Nephron progenitor cell (in vitro differentiated cells): Measurements from ENCODE around the gene TBC1D1.

ENCODE experiments used
- DNase-seq: peaks from one replicate; pipeline ENCODE4 v3.0.0; 2021
- H3K27ac Mint-ChIP-seq: 2 replicates; pipeline ENCODE4 v1.8.0; 2021; ENCODE audit warnings: mild to moderate bottlenecking, moderate library complexity, mixed read lengths
- H3K27me3 Mint-ChIP-seq: 2 replicates; pipeline ENCODE4 v1.8.0; 2021; ENCODE audit warnings: mild to moderate bottlenecking, low read depth, mixed read lengths; ENCODE audit not compliant: poor library complexity
- H3K36me3 Mint-ChIP-seq: 2 replicates; pipeline ENCODE4 v1.8.0; 2021; ENCODE audit warnings: low read depth, mixed read lengths
- H3K4me1 Mint-ChIP-seq: 2 replicates; pipeline ENCODE4 v1.8.0; 2021; ENCODE audit warnings: mixed read lengths
- H3K4me3 Mint-ChIP-seq: 2 replicates; pipeline ENCODE4 v1.8.0; 2021; ENCODE audit warnings: mild to moderate bottlenecking, moderate library complexity, mixed read lengths
- H3K9me3 Mint-ChIP-seq: 2 replicates; pipeline ENCODE4 v1.8.0; 2021; ENCODE audit warnings: mild to moderate bottlenecking, moderate library complexity, mixed read lengths
- CTCF ChIP-seq: fragments of 200-600 bp; sonication (generic); IDR thresholded peaks from 2 replicates; pipeline ENCODE4 v1.5.0; 2021; ENCODE audit warnings: antibody characterized with exemption

Gene TBC1D1

GRCh38 chr4:37890801-37891259 is at the start of gene TBC1D1:
Gene TBC1D1, plus strand, starts transcription at chr4:37891084. Its CDS starts 11,012 bp downstream, at chr4:37902096.
- H3K4me3 Mint-ChIP-seq, result peak within 1 kb of the TSS; percentile 78
- H3K36me3 Mint-ChIP-seq, result no peaks in the 10 kb centered on the region
- peaks cover 95% of the 10 kb centered on the region for H3K27me3 Mint-ChIP-seq
- no peak within 1 kb of the TSS for H3K27ac Mint-ChIP-seq
- H3K4me1 Mint-ChIP-seq, result peaks cover 6% of the 10 kb centered on the region
- peak; percentile 54 for DNase-seq
- H3K9me3 Mint-ChIP-seq, result no peaks in the 10 kb centered on the region
- no peak for TF ChIP-seq CTCF

- H3K9me3 Mint-ChIP-seq, result no peaks in the 10 kb centered on the region
Measured at GRCh38 chr4:37844204-37844603, 46.7 kb upstream of the TBC1D1 start.

GRCh38 chr4:37845201-37845600 is 45.7 kb upstream of the TBC1D1 start:
- Mint-ChIP-seq H3K27ac (no peak overlapping the region), H3K27me3 (no peaks in the 10 kb centered on the region), H3K36me3 (peaks cover 55% of the 10 kb centered on the region), H3K4me1 (no peaks in the 10 kb centered on the region), H3K4me3 (no peak overlapping the region), H3K9me3 (no peaks in the 10 kb centered on the region)
- no peak for DNase-seq
- TF ChIP-seq CTCF, result no peak

More at GRCh38 chr4:37844204-37844603, 46.7 kb upstream of the TBC1D1 start:
- Mint-ChIP-seq H3K36me3 (peaks cover 55% of the 10 kb centered on the region), H3K27ac (no peak overlapping the region), H3K27me3 (no peaks in the 10 kb centered on the region), H3K4me1 (no peaks in the 10 kb centered on the region), H3K4me3 (no peak overlapping the region)
- TF ChIP-seq CTCF, result no peak
- no peak for DNase-seq

GRCh38 chr4:37847311-37847884 is 43.5 kb upstream of the TBC1D1 start:
- H3K9me3 Mint-ChIP-seq, result no peaks in the 10 kb centered on the region
- no peaks in the 10 kb centered on the region for H3K27me3 Mint-ChIP-seq
- no peak overlapping the region for H3K27ac Mint-ChIP-seq
- no peaks in the 10 kb centered on the region for H3K4me1 Mint-ChIP-seq
- no peak for TF ChIP-seq CTCF
- no peak for DNase-seq
- peaks cover 52% of the 10 kb centered on the region for H3K36me3 Mint-ChIP-seq
- H3K4me3 Mint-ChIP-seq, result no peak overlapping the region

- H3K27me3 Mint-ChIP-seq, result no peaks in the 10 kb centered on the region
- H3K36me3 Mint-ChIP-seq, result peaks cover 50% of the 10 kb centered on the region
- no peak for DNase-seq
- no peak overlapping the region for H3K27ac Mint-ChIP-seq
- H3K4me3 Mint-ChIP-seq, result no peak overlapping the region
- H3K9me3 Mint-ChIP-seq, result no peaks in the 10 kb centered on the region
- no peak for TF ChIP-seq CTCF
- H3K4me1 Mint-ChIP-seq, result no peaks in the 10 kb centered on the region
Measured at GRCh38 chr4:37852376-37852775, 38.5 kb upstream of the TBC1D1 start.

- H3K36me3 Mint-ChIP-seq, result peaks cover 28% of the 10 kb centered on the region
- DNase-seq, result no peak
- H3K4me3 Mint-ChIP-seq, result no peak overlapping the region
- no peaks in the 10 kb centered on the region for H3K4me1 Mint-ChIP-seq
- H3K27ac Mint-ChIP-seq, result no peak overlapping the region
- TF ChIP-seq CTCF, result no peak
- H3K27me3 Mint-ChIP-seq, result no peaks in the 10 kb centered on the region
- H3K9me3 Mint-ChIP-seq, result no peaks in the 10 kb centered on the region
Measured at GRCh38 chr4:37858112-37858511, 32.8 kb upstream of the TBC1D1 start.
